GM12864 (cell line): Measurements from ENCODE around the gene COL6A3.

Experiments
- DNase-seq: peaks from one replicate; pipeline ENCODE4 v3.0.0-alpha.2; 2011; ENCODE audit warnings: low read depth
- H3K4me3 ChIP-seq: 2 replicates; pipeline ENCODE4 v1.5.1; 2011; ENCODE audit warnings: mild to moderate bottlenecking, low read depth, low read length, control low read depth
- TF ChIP-seq, protein P1 (sequence below): IDR thresholded peaks from 2 replicates; pipeline ENCODE4 v1.5.1; 2011; ENCODE audit warnings: low read depth, mild to moderate bottlenecking, moderate library complexity, low read length, control low read depth, inconsistent platforms; ENCODE audit errors: missing control alignments

Gene COL6A3

DNA sequence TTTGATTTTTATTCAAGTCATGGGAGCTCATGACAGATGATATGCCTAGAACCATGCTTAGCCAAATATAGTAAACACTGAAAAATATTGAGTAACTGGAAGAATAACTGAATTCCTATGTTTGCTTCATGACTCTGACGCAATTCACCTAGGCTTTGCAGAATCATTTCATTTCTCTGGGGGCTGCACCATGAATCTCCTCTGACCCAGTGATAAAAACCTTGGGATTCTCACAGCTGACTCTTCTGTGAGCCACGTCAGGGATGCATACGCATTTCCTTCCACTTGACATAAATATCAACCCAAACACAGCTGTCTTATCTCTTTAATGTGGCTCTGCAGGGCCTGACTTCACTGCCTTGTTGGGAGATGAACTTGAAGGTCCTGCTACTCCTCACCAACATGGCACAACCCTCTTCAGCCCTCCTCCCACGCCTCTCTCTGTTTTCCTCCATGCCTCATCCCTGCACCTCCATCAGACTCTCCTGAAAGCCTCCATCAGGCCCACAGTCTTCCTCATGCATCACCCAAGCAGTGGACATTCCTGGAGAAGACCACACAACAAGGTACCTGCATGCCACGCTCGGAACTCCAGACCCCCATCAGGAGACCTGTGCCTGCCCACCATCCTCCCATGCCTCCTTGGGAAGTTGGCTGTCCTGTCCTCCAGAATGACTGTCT, 29.8 kb downstream of the COL6A3 start:
- no peak for DNase-seq
- H3K4me3 ChIP-seq, result no peak overlapping the region
- TF ChIP-seq, protein P1, sequence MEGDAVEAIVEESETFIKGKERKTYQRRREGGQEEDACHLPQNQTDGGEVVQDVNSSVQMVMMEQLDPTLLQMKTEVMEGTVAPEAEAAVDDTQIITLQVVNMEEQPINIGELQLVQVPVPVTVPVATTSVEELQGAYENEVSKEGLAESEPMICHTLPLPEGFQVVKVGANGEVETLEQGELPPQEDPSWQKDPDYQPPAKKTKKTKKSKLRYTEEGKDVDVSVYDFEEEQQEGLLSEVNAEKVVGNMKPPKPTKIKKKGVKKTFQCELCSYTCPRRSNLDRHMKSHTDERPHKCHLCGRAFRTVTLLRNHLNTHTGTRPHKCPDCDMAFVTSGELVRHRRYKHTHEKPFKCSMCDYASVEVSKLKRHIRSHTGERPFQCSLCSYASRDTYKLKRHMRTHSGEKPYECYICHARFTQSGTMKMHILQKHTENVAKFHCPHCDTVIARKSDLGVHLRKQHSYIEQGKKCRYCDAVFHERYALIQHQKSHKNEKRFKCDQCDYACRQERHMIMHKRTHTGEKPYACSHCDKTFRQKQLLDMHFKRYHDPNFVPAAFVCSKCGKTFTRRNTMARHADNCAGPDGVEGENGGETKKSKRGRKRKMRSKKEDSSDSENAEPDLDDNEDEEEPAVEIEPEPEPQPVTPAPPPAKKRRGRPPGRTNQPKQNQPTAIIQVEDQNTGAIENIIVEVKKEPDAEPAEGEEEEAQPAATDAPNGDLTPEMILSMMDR, result no peak

DNA sequence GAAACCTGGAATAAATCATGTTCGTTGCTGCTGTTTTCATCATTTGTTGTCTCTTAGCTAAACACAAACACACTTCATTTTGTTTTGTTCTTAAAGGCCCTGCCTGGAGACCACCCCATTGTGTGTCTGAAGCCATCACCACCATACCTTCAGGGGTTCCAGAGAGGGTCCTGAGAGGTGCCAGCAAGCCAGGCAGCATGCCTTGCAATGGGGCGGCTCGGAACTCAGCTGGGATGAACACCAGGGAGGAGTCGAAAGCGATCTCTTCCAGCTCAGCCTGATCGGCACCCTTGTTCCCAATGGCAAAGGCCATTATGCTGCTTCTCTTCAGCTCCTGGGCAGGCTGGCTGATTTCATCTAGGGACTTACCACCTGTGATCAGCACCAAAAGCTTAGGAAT, 33.2 kb downstream of the COL6A3 start:
- TF ChIP-seq, protein P1, result no peak
- no peak overlapping the region for H3K4me3 ChIP-seq
- DNase-seq, result no peak

DNA sequence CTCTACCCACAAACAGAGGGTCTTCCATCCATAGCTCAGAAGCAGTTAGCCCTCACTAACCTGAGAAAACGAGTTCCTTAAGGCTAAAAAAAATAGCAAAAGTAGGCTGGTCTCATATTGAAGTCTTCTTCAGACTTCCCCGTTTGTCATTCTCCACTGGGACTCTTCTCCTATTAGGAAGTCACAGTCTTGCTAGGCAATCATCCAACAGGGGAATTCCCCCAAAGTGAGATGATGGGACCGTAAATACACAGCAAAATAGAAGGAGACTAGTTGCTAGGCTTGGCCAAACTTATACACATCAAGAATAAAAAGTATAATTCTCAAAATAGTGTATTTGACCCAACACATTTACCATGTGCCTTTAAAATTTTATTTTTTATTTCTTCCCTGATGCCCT, 34.3 kb downstream of the COL6A3 start:
- TF ChIP-seq, protein P1, result no peak
- DNase-seq, result no peak

DNA sequence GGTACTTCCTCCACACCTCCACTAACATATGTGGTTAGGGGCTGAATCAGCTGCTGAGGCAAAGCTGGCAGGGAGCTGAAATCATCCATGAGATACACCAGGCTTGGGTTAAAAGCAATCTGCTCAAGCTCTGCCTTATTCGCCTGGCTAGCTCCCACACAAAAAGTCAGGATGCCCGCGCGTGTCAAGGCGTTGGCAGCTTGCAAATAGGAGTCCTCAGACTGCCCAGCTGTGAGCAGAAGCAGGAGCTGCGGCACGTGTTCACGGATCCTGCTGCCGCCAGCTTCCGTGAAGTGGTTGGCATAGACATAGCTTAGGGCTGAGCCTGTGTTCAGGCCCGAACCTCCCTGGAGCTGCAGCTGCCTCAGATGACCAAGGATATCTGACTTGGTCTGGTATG, 35.3 kb downstream of the COL6A3 start:
- DNase-seq, result no peak
- TF ChIP-seq, protein P1, result no peak
- H3K4me3 ChIP-seq, result no peak overlapping the region

More for the DNA sequence above, 34.3 kb downstream of the COL6A3 start:
- H3K4me3 ChIP-seq, result no peak overlapping the region

DNA sequence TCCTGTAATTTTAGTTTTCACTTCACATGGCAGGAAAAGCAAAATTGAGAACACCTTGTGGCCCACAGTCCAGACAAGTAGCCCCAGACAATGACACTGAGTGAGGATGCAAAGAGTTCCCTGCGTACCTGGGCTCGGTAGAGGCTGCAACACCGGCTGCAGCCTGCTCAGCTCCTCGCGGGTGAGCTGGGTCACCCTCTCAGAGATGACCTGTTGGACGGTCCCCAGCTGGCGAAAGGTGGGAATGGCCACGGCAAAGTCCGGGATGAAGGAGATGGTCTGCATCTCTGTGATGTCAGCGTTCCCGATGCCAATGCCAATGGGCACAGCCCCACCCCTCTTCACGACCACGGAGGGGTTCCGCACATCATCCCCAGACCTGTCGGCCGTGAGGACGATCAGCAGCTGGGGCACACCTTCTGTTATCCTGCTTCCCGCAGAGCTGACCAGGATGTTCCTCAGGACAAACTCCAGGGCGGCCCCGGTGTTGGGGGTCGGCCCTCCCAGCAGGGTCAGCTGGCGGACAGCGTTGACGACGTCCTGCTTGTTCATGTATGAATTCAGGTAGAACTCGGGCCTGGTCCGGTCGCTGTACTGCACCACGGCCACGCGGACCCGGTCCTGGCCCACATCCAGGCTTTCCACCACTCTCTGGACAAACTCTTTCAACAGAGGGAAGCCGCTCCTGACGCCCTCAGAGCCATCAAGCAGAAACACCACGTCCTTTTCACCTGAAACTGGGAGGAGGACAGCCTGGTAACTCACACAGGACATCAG, 39.5 kb downstream of the COL6A3 start:
- no peak overlapping the region for H3K4me3 ChIP-seq
- TF ChIP-seq, protein P1, result no peak
- no peak for DNase-seq

DNA sequence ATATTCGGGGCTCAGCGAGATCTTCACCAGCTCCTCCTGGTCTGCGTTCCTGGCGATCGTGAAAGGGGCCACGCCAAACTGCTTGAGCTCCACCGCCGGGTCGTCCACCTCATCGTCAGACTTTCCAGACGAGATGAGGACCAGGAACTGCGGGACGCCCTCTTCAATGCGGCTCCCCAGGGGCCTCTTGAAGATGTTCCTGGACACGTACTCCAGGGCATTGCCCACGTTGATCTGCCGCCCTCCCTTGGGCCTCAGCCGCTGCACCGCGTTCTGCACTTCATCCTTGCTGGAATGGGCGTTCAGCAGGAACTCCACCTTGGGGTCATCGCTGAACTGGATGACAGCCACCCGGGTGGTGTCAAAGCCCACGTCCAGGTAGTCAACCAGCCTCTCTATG, 42.1 kb downstream of the COL6A3 start:
- no peak overlapping the region for H3K4me3 ChIP-seq
- TF ChIP-seq, protein P1, result no peak
- no peak for DNase-seq

DNA sequence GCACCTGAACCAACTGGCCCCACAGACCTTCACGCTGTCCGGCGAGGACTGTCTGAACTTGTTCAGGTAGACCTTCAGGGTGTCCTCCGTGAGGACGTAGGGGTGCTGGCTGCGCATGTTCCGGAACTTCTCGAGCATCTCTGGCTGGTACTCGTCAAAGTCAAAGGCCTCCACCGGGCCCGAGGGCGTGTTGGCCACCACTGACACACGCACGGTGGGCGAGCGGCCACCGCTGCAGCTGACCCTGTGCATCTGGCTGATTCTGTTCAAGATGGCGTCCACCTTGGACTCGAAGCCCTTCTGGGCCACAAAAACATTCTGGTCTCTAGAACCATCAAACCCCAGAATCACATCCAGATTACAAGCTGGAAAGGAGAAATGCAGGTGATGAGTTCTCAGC, 48.3 kb downstream of the COL6A3 start:
- DNase-seq, result no peak
- H3K4me3 ChIP-seq, result no peak overlapping the region
- TF ChIP-seq, protein P1, result no peak
